ENCODE measurements around the gene SLC22A7. TPM values are rescaled to one million over a fixed set of nuclear protein-coding genes. Genes with fewer than 3 reads are reported as not detected.
"Not testable (repeated sequence)": the region's sequence is repeated elsewhere in the genome, so short reads cannot be mapped to it uniquely, and the experiment has no call there.

Gene SLC22A7
- total RNA-seq, 6 experiments from 2014 or later = 145 to 348 (median 185) TPM

DNA sequence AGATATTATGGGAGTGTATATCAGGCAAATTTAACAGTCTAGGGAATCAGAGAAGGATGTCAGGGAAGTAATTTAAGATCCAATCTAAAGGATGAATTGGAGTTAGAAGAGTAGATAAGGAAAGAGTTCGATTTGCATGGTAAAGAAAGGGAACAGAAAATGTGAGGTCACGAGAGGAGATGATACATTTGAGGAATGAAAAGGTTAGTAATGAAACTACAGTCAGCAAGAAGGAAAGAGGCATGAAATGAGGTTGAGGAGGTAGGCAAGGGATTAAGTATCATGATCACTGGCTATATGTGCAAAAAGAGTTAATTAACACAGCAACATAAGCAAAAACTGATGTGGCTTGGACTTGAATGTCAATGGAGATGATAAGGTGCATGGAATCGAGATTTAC is 49.0 kb downstream of the SLC22A7 start:
- no peak for TF ChIP-seq POLR2A (IDR thresholded peaks at IDR 0.05)
- TF ChIP-seq, protein P1, sequence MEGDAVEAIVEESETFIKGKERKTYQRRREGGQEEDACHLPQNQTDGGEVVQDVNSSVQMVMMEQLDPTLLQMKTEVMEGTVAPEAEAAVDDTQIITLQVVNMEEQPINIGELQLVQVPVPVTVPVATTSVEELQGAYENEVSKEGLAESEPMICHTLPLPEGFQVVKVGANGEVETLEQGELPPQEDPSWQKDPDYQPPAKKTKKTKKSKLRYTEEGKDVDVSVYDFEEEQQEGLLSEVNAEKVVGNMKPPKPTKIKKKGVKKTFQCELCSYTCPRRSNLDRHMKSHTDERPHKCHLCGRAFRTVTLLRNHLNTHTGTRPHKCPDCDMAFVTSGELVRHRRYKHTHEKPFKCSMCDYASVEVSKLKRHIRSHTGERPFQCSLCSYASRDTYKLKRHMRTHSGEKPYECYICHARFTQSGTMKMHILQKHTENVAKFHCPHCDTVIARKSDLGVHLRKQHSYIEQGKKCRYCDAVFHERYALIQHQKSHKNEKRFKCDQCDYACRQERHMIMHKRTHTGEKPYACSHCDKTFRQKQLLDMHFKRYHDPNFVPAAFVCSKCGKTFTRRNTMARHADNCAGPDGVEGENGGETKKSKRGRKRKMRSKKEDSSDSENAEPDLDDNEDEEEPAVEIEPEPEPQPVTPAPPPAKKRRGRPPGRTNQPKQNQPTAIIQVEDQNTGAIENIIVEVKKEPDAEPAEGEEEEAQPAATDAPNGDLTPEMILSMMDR (IDR thresholded peaks at IDR 0.05) = no peak
- no peak overlapping the region for H3K27ac ChIP-seq
- H3K27me3 ChIP-seq = no peaks in the 10 kb centered on the region
- 70% methylated on average over 3 of the region's 3 CpGs for WGBS (ENCODE audit: insufficient coverage, low coverage, low lambda C conversion rate, missing lambda C conversion rate)
- H3K4me1 ChIP-seq = no peaks in the 10 kb centered on the region
- ATAC-seq (no peak), DNase-seq (no peak)
- H3K9me3 ChIP-seq = no peaks in the 10 kb centered on the region
- peaks cover 3 to 44% (median 12%) of the 10 kb centered on the region in 4 donors for H3K36me3 ChIP-seq
- H3K4me3 ChIP-seq = no peak overlapping the region
- intact Hi-C loops (cut with DNase I) = no loop called here

DNA sequence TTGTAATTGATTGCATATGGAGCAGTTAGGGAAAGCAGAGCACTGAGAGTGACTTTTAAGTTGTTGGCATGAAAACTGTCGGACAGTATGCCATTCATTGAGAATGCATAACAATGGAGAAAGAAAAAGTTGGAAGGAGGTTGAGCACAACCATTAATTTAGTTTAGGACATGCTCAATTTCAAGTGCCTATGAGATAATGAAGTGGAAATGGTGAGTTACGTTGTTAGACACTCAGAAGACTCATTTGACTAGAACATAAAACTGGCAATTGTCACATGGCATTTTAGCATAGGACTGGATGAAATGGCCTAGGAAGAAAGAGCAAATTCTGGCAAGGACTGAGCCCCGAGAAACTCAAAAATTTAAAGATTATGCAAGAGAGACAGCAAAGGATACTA is 49.4 kb downstream of the SLC22A7 start:
- no peak overlapping the region for H3K27ac ChIP-seq
- H3K9me3 ChIP-seq = no peaks in the 10 kb centered on the region
- ATAC-seq (no peak), DNase-seq (no peak)
- no peak overlapping the region for H3K4me3 ChIP-seq
- H3K36me3 ChIP-seq = peaks cover 3 to 40% (median 12%) of the 10 kb centered on the region in 4 donors
- intact Hi-C loops (cut with DNase I) = no loop called here
- WGBS (ENCODE audit: insufficient coverage, low coverage, low lambda C conversion rate, missing lambda C conversion rate) = 94% methylated on average over 3 of the region's 3 CpGs
- no peaks in the 10 kb centered on the region for H3K4me1 ChIP-seq
- TF ChIP-seq, protein P1 (IDR thresholded peaks at IDR 0.05) = no peak
- no peak for TF ChIP-seq POLR2A (IDR thresholded peaks at IDR 0.05)
- no peaks in the 10 kb centered on the region for H3K27me3 ChIP-seq

DNA sequence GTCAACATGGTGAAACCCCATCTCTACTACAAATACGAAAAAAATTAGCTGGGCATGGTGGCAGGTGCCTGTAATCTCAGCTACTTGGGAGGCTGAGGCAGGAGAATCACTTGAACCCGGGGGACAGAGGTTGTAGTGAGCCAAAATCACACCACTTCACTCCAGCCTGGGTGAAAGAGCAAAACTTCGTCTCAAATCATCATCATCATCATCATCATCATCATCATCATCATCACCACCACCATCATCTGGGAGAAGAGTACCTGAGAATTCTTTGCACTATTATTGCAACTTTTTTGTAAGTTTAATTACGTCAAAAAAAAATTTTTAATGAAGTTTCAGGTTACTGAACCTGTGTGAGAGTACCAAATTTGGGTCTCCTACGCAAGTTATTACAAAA is 53.9 kb downstream of the SLC22A7 start:
- not testable (repeated sequence) for H3K4me1 ChIP-seq, DNase-seq, H3K9me3 ChIP-seq, H3K27ac ChIP-seq, H3K4me3 ChIP-seq, ATAC-seq, H3K27me3 ChIP-seq
- H3K36me3 ChIP-seq = peaks cover 3 to 55% (median 23%) of the 10 kb centered on the region in 4 donors
- intact Hi-C loops (cut with DNase I) = loop anchor here in 1 of 2 donors (10.0 kb wide), 1 partner anchor 87 kb away; no protein-coding TSS in a partner anchor
- 93% methylated on average over 4 of the region's 5 CpGs for WGBS (ENCODE audit: insufficient coverage, low coverage, low lambda C conversion rate, missing lambda C conversion rate)

Small RNAs within 50 kb of the gene (small RNA-seq; reads per million reads assigned to genes)
- 0 reads per million in 2 experiments for gene RPL12P47

Other genes starting within 250 kb of the SLC22A7 start
- gene CUL7, start 244.4 kb upstream of the SLC22A7 start, total RNA-seq = 10 to 100 TPM in 1 of 6 experiments, 1 to 10 TPM in 5; 6.5 to 12.7 (median 8.8) TPM
- gene MRPL2, start 238.8 kb upstream of the SLC22A7 start, total RNA-seq = 10 to 100 TPM; 41.6 to 63.1 (median 60.4) TPM
- 100 to 1,000 TPM in 1 of 6 experiments, 10 to 100 TPM in 5; 45.8 to 134 (median 65.0) TPM for gene KLC4, start 238.6 kb upstream of the SLC22A7 start, total RNA-seq
- 1 to 10 TPM in 3 of 6 experiments, under 1 TPM in 3; 0.55 to 1.8 (median 0.99) TPM for gene PTK7, start 221.9 kb upstream of the SLC22A7 start, total RNA-seq
- 10 to 100 TPM in 4 of 6 experiments, 1 to 10 TPM in 2; 4.9 to 17.0 (median 11.3) TPM for gene SRF, start 127.0 kb upstream of the SLC22A7 start, total RNA-seq
- 10 to 100 TPM; 14.4 to 17.7 (median 15.2) TPM for gene CUL9, start 116.1 kb upstream of the SLC22A7 start, total RNA-seq
- gene DNPH1, start 68.8 kb upstream of the SLC22A7 start, total RNA-seq = 100 to 1,000 TPM in 2 of 6 experiments, 10 to 100 TPM in 4; 50.7 to 107 (median 62.4) TPM
- 1 to 10 TPM in 2 of 6 experiments, under 1 TPM in 4; 0.83 to 1.6 (median 0.87) TPM for gene TTBK1, start 54.8 kb upstream of the SLC22A7 start, total RNA-seq
- 1 to 10 TPM; 2.1 to 7.9 (median 5.2) TPM for gene CRIP3, start 10.6 kb downstream of the SLC22A7 start, total RNA-seq
- gene ZNF318, start 71.4 kb downstream of the SLC22A7 start, total RNA-seq = 10 to 100 TPM in 2 of 6 experiments, 1 to 10 TPM in 4; 8.8 to 13.3 (median 9.1) TPM
- 10 to 100 TPM in 1 of 6 experiments, 1 to 10 TPM in 5; 5.8 to 10.7 (median 7.5) TPM for gene ABCC10, start 129.3 kb downstream of the SLC22A7 start, total RNA-seq
- gene DLK2, start 157.3 kb downstream of the SLC22A7 start, total RNA-seq = under 1 TPM in 1 of 6 experiments, not detected in 5; 0.13 TPM
- 10 to 100 TPM in 5 of 6 experiments, 1 to 10 TPM in 1; 9.2 to 16.0 (median 12.9) TPM for gene TJAP1, start 179.3 kb downstream of the SLC22A7 start, total RNA-seq
- gene LRRC73, start 212.1 kb downstream of the SLC22A7 start, total RNA-seq = under 1 TPM in 5 of 6 experiments, not detected in 1; 0.12 to 0.43 (median 0.26) TPM
- gene YIPF3, start 218.7 kb downstream of the SLC22A7 start, total RNA-seq = 10 to 100 TPM; 58.9 to 70.0 (median 62.7) TPM
- gene POLR1C, start 218.8 kb downstream of the SLC22A7 start, total RNA-seq = 10 to 100 TPM; 12.2 to 17.7 (median 14.1) TPM

Measured in right lobe of liver (tissue), 6 donors.